ENCODE measurements around the gene ZNF202.
"Not testable (repeated sequence)": the region's sequence is repeated elsewhere in the genome, so short reads cannot be mapped to it uniquely, and the experiment has no call there.

The ZNF202 gene

DNA sequence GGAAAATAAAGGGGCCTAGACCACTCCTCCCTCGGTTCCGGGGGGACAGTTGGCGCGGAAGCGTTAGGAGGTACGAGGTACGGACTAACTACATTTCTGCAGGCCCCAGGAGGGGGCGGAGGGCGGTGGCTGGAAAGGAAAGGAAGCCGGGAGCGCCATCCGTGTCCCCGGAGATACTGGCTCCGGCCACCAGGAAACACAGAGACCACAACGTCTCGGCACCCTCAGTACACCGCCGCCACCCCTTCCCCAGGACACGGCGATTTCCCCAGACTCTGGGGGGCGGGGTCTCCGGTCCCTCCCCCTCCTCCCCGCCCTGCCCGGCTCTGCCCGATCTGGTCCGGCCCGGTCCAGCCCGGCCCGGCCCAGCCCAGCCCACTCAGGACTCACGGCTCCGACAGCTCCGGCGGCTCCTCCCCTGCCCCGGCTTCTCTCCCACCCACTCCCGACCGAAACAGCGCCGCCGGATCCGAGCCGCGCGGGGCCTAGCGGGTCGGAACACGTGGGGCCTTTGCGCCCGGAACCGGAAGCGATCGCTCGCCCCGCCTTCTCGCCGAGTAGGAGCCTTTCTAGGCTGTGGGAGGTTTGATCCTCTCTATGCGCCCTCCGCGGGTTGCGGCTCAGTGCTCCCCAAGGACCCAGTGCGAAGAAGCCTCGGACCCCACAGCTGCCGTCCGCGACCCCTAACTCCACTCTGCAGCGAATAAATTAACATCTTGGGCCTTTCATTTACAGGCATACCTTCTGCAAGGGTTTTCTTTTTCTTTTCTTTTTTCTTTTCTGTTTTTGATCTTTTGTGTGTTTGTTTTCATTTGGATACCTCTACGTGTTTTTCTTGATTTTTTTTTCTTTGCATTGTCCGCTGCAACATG is at the start of gene ZNF202:
Gene ZNF202, minus strand, starts transcription at position 502 of the 872 bp plus-strand sequence. CDS start 10,772 bp downstream, outside the sequence.
- no peak for FAIRE-seq

DNA sequence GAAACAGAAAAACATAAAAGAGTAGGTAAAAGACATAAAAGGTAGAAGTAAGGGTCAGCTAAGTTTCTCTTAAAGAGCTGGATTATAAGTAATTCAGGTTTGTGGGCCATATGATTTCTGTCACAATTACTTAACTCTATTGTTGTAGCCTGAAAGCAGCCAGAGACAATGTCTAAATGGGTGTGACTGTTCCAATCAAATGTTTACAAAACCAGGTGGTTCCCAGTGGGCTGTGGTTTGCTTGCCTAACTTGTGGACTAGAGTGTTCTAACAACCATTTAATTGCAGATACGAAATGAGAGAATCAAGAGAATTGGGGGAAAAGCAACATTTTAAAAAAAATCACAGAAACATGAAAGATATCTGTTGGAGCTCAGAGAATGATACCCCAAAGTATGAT is 42.1 kb upstream of the ZNF202 start:
- no peak for FAIRE-seq

DNA sequence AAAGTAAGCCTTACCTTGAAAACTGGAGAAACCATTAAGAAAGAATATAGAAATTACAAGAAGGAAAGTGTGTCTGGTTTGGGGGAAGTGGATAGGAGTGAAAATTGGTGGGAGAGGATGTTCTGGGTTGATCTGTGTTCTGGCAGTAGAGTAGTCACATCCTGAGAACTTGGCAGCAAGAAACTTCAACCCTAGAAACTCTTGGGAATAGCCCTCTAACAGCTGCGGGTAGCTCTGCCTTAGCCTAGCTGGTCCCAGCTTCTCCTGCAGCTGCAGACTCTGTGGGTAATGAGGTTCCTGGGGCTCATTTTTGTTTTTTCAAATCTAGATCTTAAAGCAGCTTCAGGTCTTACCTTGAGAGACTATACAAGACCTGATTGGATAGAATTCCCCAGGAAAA is 37.1 kb upstream of the ZNF202 start:
- FAIRE-seq: no peak

DNA sequence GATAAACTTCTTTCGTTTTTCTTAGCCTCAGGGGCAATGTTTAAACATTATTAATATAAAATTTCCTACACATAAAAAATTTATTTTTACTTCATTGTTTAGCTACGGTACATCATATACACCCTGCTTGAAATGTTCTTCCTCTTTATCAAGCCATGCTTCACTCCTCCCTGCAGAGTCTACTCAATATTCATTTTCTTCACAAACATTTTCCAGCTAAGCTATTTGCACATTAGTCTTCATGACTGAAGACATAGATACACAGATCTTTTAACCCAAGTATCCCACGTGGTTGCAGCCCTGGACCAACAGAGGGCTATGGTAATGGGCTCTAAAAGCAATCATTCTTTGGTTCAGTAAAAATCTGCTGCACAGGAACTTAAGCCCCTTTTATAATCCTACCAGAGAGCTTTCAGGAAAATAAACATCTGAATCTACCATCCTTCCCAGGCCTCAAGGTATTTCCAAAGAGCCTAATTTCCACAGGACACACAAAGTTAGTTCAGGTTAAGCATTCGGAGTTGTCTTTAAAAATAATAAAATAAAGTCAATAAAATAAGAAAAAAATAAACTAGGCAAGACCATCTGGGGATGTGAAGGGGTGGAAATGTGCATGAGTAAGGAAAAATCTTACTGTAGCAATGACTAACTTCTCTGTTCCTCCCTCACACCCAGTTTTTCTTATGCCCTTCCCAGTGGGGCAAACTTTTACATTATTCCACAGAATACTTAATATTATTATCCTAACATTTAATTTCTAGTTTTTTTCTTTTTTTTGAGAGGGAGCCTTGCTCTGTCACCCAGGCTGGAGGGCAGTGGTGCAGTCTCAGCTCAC is 34.5 kb upstream of the ZNF202 start:
- FAIRE-seq: no peak

DNA sequence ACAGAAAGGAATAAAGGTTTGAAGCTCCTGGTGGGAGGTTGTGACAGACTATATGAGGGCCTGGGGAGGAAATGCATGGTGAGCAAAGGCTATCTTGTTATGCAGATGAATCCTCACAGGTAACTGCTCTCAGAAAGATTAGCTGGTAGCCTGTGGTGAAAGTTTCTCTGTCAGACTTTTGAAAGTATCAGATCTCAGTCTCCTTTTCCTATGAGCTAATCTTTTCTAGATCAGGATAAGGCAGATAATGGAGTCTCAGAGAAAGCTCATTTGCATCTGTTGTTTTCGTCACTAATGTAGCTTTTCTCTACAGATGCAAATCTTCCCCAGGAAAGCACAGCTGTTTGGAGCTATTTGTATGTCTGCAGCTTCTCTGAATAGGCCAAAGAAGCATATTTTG is 33.8 kb upstream of the ZNF202 start:
- no peak for FAIRE-seq

DNA sequence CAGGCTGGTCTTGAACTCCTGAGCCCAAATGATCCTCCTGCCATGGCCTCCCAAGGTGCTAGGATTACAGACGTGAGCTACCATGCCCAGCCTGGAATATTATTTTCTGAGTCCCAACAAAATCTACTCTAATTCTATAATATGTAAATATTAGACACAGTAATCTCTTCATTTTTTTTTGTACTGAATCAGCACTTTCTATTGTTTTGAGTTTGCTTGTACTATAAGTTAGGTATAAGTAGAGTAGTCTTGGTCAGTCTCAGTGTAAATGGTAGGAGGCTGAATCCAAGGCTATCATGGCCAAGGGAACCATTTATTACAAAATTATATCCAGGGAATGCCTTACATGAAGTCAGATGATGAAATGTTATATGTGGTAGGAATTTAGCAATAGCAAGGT is 32.5 kb upstream of the ZNF202 start:
- FAIRE-seq: no peak

DNA sequence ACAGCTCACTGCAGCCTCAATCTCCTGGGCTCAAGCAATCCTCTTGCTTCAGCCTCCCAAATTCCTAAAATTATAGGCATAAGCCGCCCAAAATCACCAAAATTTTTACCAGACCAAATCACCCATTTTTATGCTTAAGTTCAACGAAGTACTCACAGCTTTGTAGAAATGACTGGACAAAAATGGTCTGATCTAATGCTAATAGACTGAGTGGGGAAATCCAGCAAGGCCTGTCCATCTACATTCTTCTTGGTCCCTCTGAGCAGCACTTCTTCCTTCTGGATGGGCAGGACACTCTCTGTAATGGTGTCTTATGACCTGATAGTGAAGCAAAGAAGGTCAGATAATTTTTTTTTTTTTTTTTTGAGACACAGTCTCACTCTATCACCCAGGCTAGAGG is 31.6 kb upstream of the ZNF202 start:
- FAIRE-seq: no peak

DNA sequence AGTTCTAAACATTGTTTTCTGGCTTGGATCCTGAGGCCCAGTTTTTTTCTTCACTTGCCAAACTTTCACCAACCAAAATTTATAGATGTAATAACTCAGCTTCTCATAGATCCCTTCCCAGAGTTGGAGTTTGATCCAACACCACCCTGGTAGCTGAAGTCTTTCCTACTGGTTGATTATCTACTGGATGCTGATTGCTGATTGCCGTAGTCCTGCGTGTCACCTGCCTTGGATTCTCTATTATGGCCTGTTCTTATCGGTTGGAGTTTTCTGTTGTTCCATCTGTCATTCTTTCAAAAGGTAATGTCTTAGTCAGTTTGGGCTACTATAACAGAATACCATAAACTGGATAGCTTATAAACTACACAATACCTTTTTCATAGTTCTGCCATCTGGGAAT is 30.2 kb upstream of the ZNF202 start:
- no peak for FAIRE-seq

DNA sequence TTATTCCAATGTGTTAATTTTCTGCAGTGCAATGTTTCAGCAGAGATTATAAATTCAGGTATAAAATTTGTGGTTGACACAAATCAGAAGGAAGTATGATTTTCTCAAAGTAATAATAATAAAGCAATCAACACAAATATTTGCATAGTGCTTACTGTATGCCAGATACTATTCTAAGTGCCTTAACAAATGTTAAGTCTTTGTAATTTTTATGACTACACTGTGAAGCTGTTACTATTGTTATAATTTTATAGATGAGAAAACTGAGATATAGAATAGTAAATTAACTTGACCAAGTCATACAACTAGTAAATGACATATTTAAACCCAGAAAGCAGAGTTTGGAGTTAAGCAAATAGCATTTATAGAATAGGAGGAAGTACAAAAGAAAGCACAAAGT is 29.3 kb upstream of the ZNF202 start:
- no peak for FAIRE-seq

DNA sequence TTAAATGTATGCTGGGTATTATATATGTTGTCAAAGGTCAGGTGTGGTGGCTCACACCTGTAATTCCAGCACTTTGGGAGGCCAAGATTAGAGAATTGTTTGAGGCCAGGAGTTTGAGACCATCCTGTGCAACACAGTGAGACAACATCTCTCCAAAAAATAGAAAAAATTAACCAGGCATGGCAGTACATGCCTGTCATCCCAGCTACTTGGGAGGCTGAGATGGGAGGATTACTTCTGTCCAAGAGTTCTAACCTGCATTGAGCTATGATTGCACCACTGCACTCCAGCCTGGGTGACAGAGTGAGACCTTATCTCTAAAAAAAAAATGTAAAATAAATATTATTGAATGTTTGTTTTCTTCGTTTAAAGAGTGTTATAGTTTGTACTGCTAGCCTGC is 24.1 kb upstream of the ZNF202 start:
- FAIRE-seq: no peak

DNA sequence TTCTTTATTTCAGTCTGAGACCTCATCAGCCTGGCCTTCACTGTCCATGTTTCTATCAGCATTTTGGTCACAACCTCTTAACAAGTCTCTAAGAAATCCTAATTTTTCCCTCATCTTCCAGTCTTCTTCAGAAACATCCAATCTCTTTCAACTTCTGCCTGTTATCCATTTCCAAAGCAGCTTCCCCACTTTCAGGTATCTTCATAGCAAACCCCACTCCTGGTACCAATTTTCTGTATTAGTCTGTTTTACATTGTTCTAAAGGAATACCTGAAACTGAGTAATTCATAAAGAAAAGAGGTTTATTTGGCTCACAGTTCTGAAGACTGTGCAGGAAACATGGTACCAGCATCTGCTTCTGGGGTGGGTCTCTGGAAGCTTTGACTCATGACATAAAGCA is 21.0 kb upstream of the ZNF202 start:
- FAIRE-seq: no peak

DNA sequence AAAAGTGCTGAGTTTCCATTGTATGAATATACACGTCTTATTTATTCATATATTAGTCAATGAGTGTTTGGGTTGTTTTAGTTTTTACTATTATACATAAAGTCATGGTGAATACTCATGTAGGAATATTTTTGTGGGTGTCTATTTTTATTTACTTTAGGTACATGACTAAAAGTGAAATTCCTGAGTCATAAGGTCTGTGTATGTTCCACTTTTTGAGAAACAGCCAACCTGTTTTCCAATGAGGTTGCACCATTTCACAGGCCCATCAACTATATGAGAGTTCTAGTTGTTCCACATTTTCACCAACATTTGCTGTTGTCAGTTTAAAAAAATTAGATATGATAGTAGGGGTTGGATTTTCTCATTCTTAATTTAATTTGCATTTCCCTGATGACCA is 19.4 kb upstream of the ZNF202 start:
- FAIRE-seq: no peak

DNA sequence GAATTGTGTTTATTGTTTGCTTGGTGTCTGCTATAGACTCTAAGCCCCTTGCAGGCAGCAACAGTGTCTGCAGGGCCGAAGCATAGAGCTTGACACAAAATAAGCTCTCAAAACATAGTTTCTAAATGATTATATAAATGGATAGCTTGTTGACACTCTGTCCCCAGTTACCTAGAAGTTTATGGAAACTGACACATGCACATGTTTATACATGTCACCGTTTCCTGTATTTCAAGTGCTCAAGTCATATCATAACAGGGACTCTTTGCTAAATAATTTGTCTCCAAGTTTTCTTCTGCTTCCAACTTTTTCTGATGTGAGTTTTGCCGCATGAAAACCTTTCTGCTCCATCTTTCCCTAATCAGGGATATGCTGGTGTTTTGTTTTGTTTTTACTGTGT is 16.5 kb upstream of the ZNF202 start:
- FAIRE-seq: no peak

DNA sequence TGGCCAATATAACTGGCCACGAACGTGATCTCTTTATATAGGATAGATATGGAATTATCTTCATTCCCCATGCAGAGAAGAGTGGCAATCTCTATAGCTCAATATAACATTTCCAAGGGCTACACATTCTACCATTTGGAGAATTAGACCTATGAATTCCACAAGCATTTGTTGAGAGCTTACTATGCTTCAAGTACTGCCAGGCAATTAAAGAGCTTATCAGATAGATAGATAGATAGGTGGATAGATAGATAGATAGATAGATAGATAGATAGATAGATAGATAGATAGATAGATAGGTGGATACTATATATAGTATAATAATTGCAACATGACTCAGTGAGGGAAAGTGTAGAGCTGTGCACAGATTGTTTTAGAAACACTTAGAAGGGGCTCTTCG is 14.4 kb upstream of the ZNF202 start:
- no peak for FAIRE-seq

DNA sequence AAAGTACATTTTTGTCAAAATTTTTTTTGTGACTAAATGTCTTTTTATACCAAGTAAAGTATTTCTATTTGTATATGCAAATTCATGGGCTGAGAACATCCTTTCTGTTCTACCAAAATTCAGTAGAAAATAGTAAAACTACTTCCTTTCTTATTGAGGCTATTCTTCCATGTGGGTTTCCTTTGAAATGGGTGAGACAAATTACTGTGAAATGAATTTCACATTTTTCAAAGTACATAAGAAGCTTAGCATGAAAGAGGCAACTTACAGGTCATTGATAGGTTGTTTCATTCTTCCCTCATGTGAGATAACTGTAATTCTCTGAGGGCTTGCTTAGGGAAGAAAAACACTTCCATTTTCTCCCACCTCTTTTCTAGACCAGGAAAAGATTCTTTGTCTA is 13.9 kb upstream of the ZNF202 start:
- FAIRE-seq: no peak

DNA sequence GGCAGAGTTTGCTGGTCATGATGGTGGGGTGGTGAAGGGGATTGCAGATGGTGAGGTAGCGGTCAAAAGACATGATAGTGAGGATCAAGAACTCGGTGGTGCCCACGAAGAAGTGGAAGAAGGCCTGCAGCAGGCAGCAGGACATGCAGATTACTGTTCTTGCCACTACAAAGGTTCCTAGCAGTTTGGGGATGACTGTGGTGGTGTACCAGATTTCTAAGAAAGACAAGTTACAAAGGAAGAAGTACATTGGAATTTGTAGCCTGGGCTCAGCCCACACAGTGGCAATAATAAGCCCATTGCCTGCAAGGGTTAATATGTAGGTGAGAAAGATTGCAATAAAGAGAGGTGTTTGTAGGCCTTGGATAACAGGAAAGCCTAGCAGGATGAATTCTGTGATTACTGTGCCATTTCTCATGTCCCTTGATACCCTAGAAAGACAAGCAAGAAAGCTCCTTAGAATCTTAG is 12.7 kb upstream of the ZNF202 start, which contains the start of gene OR6X1:
Gene OR6X1, minus strand, starts transcription at position 418 of the 468 bp plus-strand sequence. Its CDS starts 0 bp downstream, at position 418.
- no peak for FAIRE-seq

DNA sequence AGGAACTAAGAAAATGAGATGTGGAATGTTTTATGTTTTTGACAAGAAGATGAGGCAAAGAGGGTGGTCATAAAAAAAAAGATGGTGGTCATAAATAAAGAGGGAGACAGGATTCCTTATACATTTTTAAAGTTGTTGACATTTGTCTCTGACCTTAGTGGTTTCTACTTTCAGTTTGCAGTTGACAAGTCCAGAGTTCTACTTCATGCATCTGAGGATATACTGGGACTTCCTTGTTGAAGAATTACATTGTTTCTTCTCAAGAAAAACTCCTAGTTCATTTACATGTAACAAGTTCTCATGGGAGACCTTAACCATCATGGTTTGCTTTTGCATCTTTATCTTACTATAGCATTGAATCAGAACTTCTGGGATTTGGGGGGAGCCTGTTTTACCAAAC is 11.7 kb upstream of the ZNF202 start:
- no peak for FAIRE-seq

DNA sequence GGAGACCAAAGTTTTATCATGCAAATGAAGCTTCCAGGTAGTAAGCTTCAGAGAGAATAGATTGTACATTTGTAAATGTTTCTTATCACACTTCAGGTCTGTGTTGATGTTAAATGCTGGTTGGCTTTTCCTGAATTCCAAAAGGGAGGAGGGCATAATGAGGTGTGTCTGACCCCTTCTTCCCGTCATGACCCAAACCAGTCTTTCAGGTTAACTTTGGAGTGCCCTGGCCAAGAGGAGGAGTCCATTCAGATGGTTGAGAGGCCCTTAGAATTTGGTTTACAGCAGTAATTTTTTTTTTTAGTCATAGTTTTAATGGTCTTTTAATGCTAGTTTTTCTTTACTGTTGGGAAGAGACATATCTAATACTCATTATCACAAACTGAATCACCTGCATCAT is 10.3 kb upstream of the ZNF202 start:
- no peak for FAIRE-seq

DNA sequence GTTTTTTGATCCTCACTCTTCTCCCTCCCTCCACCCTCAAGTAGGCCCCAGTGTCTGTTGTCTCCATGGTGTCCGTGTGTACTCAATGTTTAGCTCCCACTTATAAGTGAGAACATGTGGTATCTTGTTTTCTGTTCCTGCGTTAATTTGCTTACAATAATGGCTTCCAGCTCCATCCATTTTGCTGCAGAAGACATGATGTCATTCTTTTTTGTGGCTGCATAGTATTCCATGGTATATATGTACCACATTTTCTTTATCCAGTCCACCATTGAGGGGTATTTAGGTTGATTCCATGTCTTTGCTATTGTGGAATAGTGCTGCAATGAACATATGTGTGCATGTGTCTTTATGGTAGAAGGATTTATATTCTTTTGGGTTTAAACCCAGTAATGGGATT is 6.9 kb upstream of the ZNF202 start:
- FAIRE-seq: not testable (repeated sequence)

DNA sequence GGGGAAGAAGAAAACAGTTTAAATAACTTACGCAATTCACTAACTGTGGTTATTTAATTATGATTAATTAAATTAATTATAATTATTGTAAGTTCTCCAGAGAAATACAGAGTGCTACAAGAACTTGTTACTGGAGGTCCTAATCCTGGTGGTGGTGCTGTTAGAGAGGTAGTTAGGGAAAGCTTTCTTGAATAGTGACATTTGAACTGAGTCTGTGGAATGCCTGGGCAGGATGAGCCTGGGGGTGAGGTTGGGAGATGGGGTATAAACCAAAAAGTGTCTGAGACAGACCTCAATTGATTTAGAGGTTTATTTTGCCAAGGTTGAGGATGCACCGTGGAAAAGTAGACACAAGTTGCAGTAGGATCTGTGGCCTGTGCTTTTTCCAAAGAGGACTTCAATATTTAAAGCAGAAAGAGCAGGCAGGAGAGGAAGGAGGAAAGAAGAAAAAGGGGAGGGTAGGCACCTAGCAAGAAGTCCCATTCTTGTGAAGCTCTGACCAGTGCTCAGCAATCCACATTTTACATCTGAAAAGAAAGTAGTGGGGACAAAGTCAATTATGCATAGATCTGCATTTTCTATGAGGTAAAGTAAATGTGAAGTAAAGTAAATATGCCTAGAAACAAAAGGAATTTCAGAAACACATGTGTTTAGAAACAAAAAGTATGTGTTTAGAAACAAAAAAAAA is 4.4 kb upstream of the ZNF202 start:
- no peak for FAIRE-seq

DNA sequence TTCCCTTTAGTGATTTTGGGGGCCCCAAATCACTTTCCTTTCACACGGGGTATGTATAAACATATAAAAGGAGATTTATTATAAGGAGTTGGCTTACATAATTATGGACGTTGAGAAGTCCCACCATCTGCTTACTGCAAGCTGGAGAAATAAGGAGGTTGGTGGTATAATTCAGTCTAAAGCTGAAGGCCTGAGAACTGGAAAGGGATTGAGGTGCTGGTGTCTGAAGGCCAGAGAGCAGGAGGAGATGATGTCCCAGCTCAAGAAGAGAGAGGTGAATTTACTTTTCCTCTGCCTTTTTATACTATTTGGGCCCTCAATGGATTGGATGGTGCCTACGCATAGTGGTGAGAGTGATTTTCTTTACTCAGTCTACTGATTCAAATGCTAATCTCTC is 1.3 kb upstream of the ZNF202 start:
- no peak for FAIRE-seq

DNA sequence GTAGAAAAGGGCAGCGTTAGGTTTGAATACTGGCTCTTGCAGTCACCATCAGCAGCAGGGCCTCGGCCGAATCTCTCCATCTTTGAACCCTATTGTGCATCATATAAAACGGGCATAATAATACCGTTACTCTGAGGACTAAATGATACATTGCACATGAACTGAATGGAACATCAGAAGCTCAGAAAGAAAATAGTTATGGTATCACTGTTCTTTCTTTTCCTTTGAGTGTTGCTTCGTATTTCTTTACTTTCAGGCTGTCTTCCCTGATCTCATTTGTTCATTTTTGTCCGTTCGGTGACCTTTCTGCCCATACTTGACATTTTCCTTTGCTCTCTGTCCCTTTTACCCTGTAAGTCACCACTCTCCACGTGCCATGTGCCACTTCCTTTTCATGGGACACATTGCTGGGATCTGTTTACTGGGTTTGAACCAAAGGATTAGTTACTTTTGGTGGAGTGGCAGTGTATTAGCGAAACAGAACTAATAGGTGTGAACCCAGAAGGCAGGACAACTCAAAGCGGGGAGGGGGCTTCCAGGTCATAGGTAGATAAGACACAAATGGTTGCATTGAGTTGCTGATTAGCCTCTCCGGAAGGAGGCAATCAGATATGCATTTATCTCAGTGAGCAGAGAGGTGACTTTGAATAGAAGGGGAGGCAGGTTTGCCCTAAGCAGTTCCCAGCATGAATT is 717 bp upstream of the ZNF202 start:
- no peak for FAIRE-seq

DNA sequence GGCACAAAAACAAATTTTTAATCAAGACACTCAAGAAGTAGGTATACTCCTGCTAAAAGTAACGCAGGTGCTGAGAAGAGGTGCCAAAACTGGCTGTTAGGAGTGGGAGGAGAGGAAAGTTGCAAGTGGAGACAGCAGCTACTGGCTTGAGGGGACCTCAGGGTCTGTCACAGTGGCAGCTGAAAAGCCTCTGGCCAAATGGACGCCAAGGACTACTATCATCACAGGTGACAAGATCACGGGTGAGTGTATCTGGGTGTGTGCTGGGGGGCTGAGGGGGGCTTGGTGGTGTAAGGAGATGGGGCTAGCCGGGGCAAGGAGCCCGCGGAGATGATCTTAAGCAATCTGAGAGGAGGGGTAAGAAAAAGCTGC is 687 bp downstream of the ZNF202 start:
- FAIRE-seq: no peak

All from colon (tissue), 2 donors.